Measurements from ENCODE around the gene ANKS1B. TPM values are rescaled to one million over a fixed set of nuclear protein-coding genes. Genes with fewer than 3 reads are reported as not detected.
A peak's percentile ranks its signal among the peaks of the same experiment; 100 is the strongest.

Gene ANKS1B
- total and polyA plus RNA-seq, 2 of the 4 experiments (the other 2 are of a cell fraction), result 0.17 to 0.18 TPM

DNA sequence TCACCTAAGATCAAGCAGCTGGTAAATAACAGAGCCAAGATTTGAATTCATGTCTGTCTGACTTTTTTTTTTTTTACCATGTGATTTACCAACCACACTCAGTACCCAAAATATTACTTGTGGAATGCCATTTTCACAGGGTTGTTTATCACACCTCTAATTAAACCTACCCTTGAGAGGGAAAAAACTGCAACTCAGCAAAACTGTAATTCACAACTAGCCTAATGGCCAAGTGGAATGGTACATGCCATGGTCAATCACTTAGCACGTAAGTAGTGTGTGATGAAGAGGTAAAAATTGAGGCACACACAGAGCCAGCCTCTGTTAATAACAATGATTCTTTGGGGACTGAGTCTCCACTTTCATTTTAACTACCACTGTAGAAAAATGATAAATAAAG is 750.0 kb downstream of the ANKS1B start:
- ChIA-PET POLR2A (ENCODE audit: unreplicated experiment) (no interaction called here), CTCF (interaction anchor here (0.7 kb wide), 1 partner anchor 999 kb away, joined by 4 read pairs; no protein-coding TSS in a partner anchor)
- peaks cover 4% of the 10 kb centered on the region; the same call in 1 of the 2 replicates for H3K9me3 ChIP-seq (ENCODE audit: control insufficient read depth, insufficient read depth, low read length)
- intact Hi-C loops (cut with micrococcal nuclease), result loop anchor here (10.0 kb wide), 1 partner anchor 1370 kb away; no protein-coding TSS in a partner anchor
- H2BK15ac ChIP-seq (ENCODE audit: low read depth, low read length), result no peak overlapping the region
- H4K5ac ChIP-seq (ENCODE audit: low read depth, low read length), result no peak overlapping the region
- H3K27ac ChIP-seq (ENCODE audit: insufficient read depth, low read length), result no peak overlapping the region
- no peak overlapping the region for H4K91ac ChIP-seq (ENCODE audit: insufficient read depth, low read depth, low read length)
- H3K27me3 ChIP-seq (ENCODE audit: control insufficient read depth, insufficient read depth, low read length), result no peaks in the 10 kb centered on the region
- TF ChIP-seq, protein P1, sequence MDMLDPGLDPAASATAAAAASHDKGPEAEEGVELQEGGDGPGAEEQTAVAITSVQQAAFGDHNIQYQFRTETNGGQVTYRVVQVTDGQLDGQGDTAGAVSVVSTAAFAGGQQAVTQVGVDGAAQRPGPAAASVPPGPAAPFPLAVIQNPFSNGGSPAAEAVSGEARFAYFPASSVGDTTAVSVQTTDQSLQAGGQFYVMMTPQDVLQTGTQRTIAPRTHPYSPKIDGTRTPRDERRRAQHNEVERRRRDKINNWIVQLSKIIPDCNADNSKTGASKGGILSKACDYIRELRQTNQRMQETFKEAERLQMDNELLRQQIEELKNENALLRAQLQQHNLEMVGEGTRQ (IDR thresholded peaks at IDR 0.05; ENCODE audit: low read depth, low read length), result no peak
- no peak for TF ChIP-seq MXI1 (IDR thresholded peaks at IDR 0.05; ENCODE audit: borderline replicate concordance, low read depth, low read length)
- no peak for TF ChIP-seq RAD21 (IDR thresholded peaks at IDR 0.05; ENCODE audit: low read length)
- TF ChIP-seq RFX5 (IDR thresholded peaks at IDR 0.05; ENCODE audit: low read depth, low read length), result no peak
- TF ChIP-seq MAFK (IDR thresholded peaks at IDR 0.05; ENCODE audit: low read depth, low read length), result peak; percentile 48
- H3K14ac ChIP-seq (replicated peaks; ENCODE audit: low read depth, low read length), result no peak overlapping the region
- no peak overlapping the region for H3K18ac ChIP-seq (ENCODE audit: low read depth, low read length)
- no peaks in the 10 kb centered on the region for H3K36me3 ChIP-seq (ENCODE audit: control insufficient read depth, insufficient read depth, low read length)
- H2BK5ac ChIP-seq (ENCODE audit: low read depth, low read length, poor library complexity, severe bottlenecking), result no peak overlapping the region
- H4K8ac ChIP-seq (ENCODE audit: low read depth in 2 of 2, low read length in 2 of 2), result no peak overlapping the region
- no peak overlapping the region for H3K23ac ChIP-seq (ENCODE audit: low read depth, low read length)
- no peak overlapping the region for H2AFZ ChIP-seq (replicated peaks; ENCODE audit: low read length, poor library complexity)
- H3K4ac ChIP-seq (ENCODE audit: low read depth, low read length), result no peak overlapping the region
- ATAC-seq (ENCODE audit: low read depth) (no peak), DNase-seq (no peak)
- H3K56ac ChIP-seq (ENCODE audit: extremely low read depth, insufficient read depth, low read length), result no peak overlapping the region
- H2BK120ac ChIP-seq (ENCODE audit: low read depth, low read length), result no peak overlapping the region
- no peak overlapping the region for H2BK20ac ChIP-seq (ENCODE audit: low read depth, low read length)
- H3K9ac ChIP-seq (ENCODE audit: low read depth, low read length), result no peak overlapping the region
- no peaks in the 10 kb centered on the region for H3K79me1 ChIP-seq (ENCODE audit: low read depth in 1 of 2, low read length in 2 of 2)
- BruUV-seq (replicated peaks), result no TSS peak
- H2AK9ac ChIP-seq (replicated peaks; ENCODE audit: low read depth, low read length, poor library complexity), result no peak overlapping the region
- no peaks in the 10 kb centered on the region for H3K9me1 ChIP-seq (ENCODE audit: insufficient read depth, low read length)
- dilution Hi-C loops (cut with HindIII; ENCODE audit: low sequenced_read_pairs, unreplicated experiment), result no loop called here
- H2AK5ac ChIP-seq (ENCODE audit: low read depth, low read length), result no peak overlapping the region
- no peaks in the 10 kb centered on the region for H4K20me1 ChIP-seq (ENCODE audit: insufficient read depth, low read length)
- in situ Hi-C loops (cut with MboI; ENCODE audit: low sequenced_read_pairs), result no loop called here
- no peak overlapping the region for H3K4me2 ChIP-seq (ENCODE audit: low read depth, low read length)
- H3K4me1 ChIP-seq (ENCODE audit: control insufficient read depth, insufficient read depth, low read length), result no peaks in the 10 kb centered on the region
- H3K4me3 ChIP-seq (ENCODE audit: insufficient read depth, low read depth, low read length), result no peak overlapping the region
- no CpG with 5 or more reads among the region's 1 CpG for WGBS, 2 experiments (ENCODE audit: extremely low coverage in 2 of 2, insufficient read length in 1 of 2)

Data from IMR-90 (cell line).